ENCODE measurements around the gene STPG3.

DNA sequence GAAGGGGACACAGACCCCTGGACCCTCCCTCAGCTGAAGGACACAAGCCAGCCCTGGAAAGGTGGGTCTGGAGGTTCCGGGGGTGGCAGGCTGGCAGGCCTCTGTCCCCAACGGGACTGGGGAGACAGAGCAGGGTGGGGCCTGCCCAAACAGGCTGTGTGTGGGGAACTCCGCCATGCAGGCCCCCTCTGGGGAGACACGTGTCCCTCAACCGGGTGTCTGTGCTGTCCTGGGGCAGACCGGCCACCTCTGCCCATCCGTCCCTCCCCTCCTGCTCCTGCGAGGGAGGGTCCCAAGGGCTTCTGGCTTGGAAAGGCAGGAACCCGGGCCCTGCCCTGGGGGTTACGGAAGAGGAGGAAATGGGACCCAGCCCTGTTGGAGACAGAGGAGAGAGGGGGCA is 19.0 kb upstream of the STPG3 start:
- no peak for TF ChIP-seq POLR2A (IDR thresholded peaks at IDR 0.05; ENCODE audit: low read depth, low read length)
- TF ChIP-seq, protein P1, sequence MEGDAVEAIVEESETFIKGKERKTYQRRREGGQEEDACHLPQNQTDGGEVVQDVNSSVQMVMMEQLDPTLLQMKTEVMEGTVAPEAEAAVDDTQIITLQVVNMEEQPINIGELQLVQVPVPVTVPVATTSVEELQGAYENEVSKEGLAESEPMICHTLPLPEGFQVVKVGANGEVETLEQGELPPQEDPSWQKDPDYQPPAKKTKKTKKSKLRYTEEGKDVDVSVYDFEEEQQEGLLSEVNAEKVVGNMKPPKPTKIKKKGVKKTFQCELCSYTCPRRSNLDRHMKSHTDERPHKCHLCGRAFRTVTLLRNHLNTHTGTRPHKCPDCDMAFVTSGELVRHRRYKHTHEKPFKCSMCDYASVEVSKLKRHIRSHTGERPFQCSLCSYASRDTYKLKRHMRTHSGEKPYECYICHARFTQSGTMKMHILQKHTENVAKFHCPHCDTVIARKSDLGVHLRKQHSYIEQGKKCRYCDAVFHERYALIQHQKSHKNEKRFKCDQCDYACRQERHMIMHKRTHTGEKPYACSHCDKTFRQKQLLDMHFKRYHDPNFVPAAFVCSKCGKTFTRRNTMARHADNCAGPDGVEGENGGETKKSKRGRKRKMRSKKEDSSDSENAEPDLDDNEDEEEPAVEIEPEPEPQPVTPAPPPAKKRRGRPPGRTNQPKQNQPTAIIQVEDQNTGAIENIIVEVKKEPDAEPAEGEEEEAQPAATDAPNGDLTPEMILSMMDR (conservative IDR thresholded peaks at IDR 0.05; ENCODE audit: low read depth, low read length) = no peak
- no peak for TF ChIP-seq RAD21 (IDR thresholded peaks at IDR 0.05; ENCODE audit: low read length)
- TF ChIP-seq MAFK (IDR thresholded peaks at IDR 0.05; ENCODE audit: low read depth, low read length) = no peak

Data from IMR-90 (cell line).